ENCODE measurements around the gene ELMOD1. TPM values are rescaled to one million over a fixed set of nuclear protein-coding genes. Genes with fewer than 3 reads are reported as not detected.

Gene ELMOD1
- total and polyA plus RNA-seq, 2 donors (not counting 1 experiment from before 2014, with no cell fraction given) = not detected

- H3K4me2 ChIP-seq (replicated peaks; ENCODE audit: low read depth, low read length, poor library complexity, severe bottlenecking) = no peak overlapping the region
- no peak for ATAC-seq (ENCODE audit: low read depth)
- POLR2A ChIA-PET = no interaction called here
- no peaks in the 10 kb centered on the region for H3K9me3 ChIP-seq (ENCODE audit: control extremely low read depth in 1 of 3, control insufficient read depth in 2 of 3, insufficient read depth in 1 of 3, low read length in 2 of 3)
- no peak overlapping the region for H3K27ac ChIP-seq (ENCODE audit: low read length in 2 of 2)
- H2AFZ ChIP-seq (ENCODE audit: insufficient read depth, low read depth, low read length, poor library complexity, severe bottlenecking) = no peak overlapping the region
- no peaks in the 10 kb centered on the region for H3K9me3 Mint-ChIP-seq (ENCODE audit: insufficient read depth)
- DNase-seq = no peak
- H3K36me3 ChIP-seq (replicated peaks in 1 of 2; ENCODE audit: control extremely low read depth in 1 of 2, control insufficient read depth in 1 of 2, extremely low read depth in 1 of 2, insufficient read depth in 2 of 2, low read length in 1 of 2) = no peaks in the 10 kb centered on the region
- H3K27me3 Mint-ChIP-seq = peaks cover 6% of the 10 kb centered on the region
- CTCF ChIA-PET = interaction anchor here (0.8 to 1.6 kb wide), 3 partner anchors 106 to 133 kb away, joined by 3 to 6 read pairs (median 5); no protein-coding TSS in a partner anchor
- no peaks in the 10 kb centered on the region for H3K4me1 Mint-ChIP-seq
- intact Hi-C loops (cut with micrococcal nuclease) = no loop called here
- H3K27ac Mint-ChIP-seq = no peak overlapping the region
- H3K4me1 ChIP-seq (ENCODE audit: control insufficient read depth in 2 of 2, insufficient read depth in 2 of 2, low read length in 2 of 2) = no peaks in the 10 kb centered on the region
- no peaks in the 10 kb centered on the region for H3K79me2 ChIP-seq (ENCODE audit: control insufficient read depth, insufficient read depth, low read length)
- WGBS (ENCODE audit: insufficient coverage) = 82% methylated on average over 4 of the region's 4 CpGs
- H4K20me1 ChIP-seq (ENCODE audit: control insufficient read depth, insufficient read depth, low read length, poor library complexity, severe bottlenecking) = no peaks in the 10 kb centered on the region
- no peak for TF ChIP-seq CTCF (IDR thresholded peaks at IDR 0.05)
- H3K27me3 ChIP-seq (replicated peaks in 1 of 4; ENCODE audit: control extremely low read depth in 1 of 4, control insufficient read depth in 3 of 4, insufficient read depth in 4 of 4, low read length in 3 of 4) = peaks cover 0 to 10% (median 0%) of the 10 kb centered on the region in 4 experiments
- no peak overlapping the region for H3K4me3 Mint-ChIP-seq
- H3K9ac ChIP-seq (ENCODE audit: low read length) = no peak overlapping the region
- H3K4me3 ChIP-seq (ENCODE audit: control extremely low read depth in 1 of 5, extremely low read depth in 1 of 5, insufficient read depth in 1 of 5, low read depth in 2 of 5, low read length in 4 of 5) = no peak overlapping the region
Observed at GRCh38 chr11:107682171-107682570, 91.2 kb downstream of the ELMOD1 start.

- DNase-seq (no peak), ATAC-seq (ENCODE audit: low read depth) (no peak)
- Mint-ChIP-seq H3K27ac (no peak overlapping the region), H3K9me3 (ENCODE audit: insufficient read depth) (no peaks in the 10 kb centered on the region), H3K4me3 (no peak overlapping the region), H3K4me1 (no peaks in the 10 kb centered on the region), H3K27me3 (peaks cover 6% of the 10 kb centered on the region)
- Histone ChIP-seq H3K9me3 (ENCODE audit: control extremely low read depth in 1 of 3, control insufficient read depth in 2 of 3, insufficient read depth in 1 of 3, low read length in 2 of 3) (no peaks in the 10 kb centered on the region), H3K4me3 (ENCODE audit: control extremely low read depth in 1 of 5, extremely low read depth in 1 of 5, insufficient read depth in 1 of 5, low read depth in 2 of 5, low read length in 4 of 5) (no peak overlapping the region), H3K4me2 (replicated peaks; ENCODE audit: low read depth, low read length, poor library complexity, severe bottlenecking) (no peak overlapping the region), H3K36me3 (replicated peaks in 1 of 2; ENCODE audit: control extremely low read depth in 1 of 2, control insufficient read depth in 1 of 2, extremely low read depth in 1 of 2, insufficient read depth in 2 of 2, low read length in 1 of 2) (no peaks in the 10 kb centered on the region), H3K79me2 (ENCODE audit: control insufficient read depth, insufficient read depth, low read length) (no peaks in the 10 kb centered on the region), H3K27ac (ENCODE audit: low read length in 2 of 2) (no peak overlapping the region), H3K9ac (ENCODE audit: low read length) (no peak overlapping the region), H2AFZ (ENCODE audit: insufficient read depth, low read depth, low read length, poor library complexity, severe bottlenecking) (no peak overlapping the region), H4K20me1 (ENCODE audit: control insufficient read depth, insufficient read depth, low read length, poor library complexity, severe bottlenecking) (no peaks in the 10 kb centered on the region), H3K4me1 (ENCODE audit: control insufficient read depth in 2 of 2, insufficient read depth in 2 of 2, low read length in 2 of 2) (no peaks in the 10 kb centered on the region), H3K27me3 (replicated peaks in 1 of 4; ENCODE audit: control extremely low read depth in 1 of 4, control insufficient read depth in 3 of 4, insufficient read depth in 4 of 4, low read length in 3 of 4) (peaks cover 0 to 10% (median 0%) of the 10 kb centered on the region in 4 experiments)
- WGBS (ENCODE audit: insufficient coverage) = 93% methylated on average over 2 of the region's 5 CpGs
- intact Hi-C loops (cut with micrococcal nuclease) = no loop called here
- TF ChIP-seq CTCF (IDR thresholded peaks at IDR 0.05) (no peak), EZH2 (IDR thresholded peaks at IDR 0.05; ENCODE audit: borderline replicate concordance, insufficient read depth, low read depth, low read length, poor library complexity, severe bottlenecking) (no peak)
- POLR2A ChIA-PET = no interaction called here
- CTCF ChIA-PET = interaction anchor here (0.8 to 1.6 kb wide), 3 partner anchors 107 to 134 kb away, joined by 3 to 6 read pairs (median 5); no protein-coding TSS in a partner anchor
Observed at GRCh38 chr11:107682572-107682971, 91.6 kb downstream of the ELMOD1 start.
